Mucosa of stomach (tissue), 1 donor: ENCODE data around the gene SIGLEC7.

Source experiments
- H3K27me3 ChIP-seq: one replicate; pipeline ENCODE4 v1.7.0; 2013; ENCODE audit warnings: mild to moderate bottlenecking, low read length; ENCODE audit not compliant: control insufficient read depth, insufficient read depth
- H3K36me3 ChIP-seq: one replicate; pipeline ENCODE4 v1.7.0; 2013; ENCODE audit warnings: low read length; ENCODE audit not compliant: control insufficient read depth, insufficient read depth
- H3K4me1 ChIP-seq: one replicate; pipeline ENCODE4 v1.7.0; 2013; ENCODE audit warnings: mild to moderate bottlenecking, low read length; ENCODE audit not compliant: control insufficient read depth, insufficient read depth
- H3K4me3 ChIP-seq: one replicate; pipeline ENCODE4 v1.7.0; 2013; ENCODE audit warnings: low read length
- H3K9ac ChIP-seq: one replicate; pipeline ENCODE4 v1.7.0; 2013; ENCODE audit warnings: mild to moderate bottlenecking, low read length, moderate library complexity
- H3K9me3 ChIP-seq: one replicate; pipeline ENCODE4 v1.7.0; 2013; ENCODE audit warnings: mild to moderate bottlenecking, low read length, moderate library complexity; ENCODE audit not compliant: control insufficient read depth
- donor health status: Pancreatic carcinoma.

Gene SIGLEC7

GRCh38 chr19:51121257-51121656, 20.8 kb upstream of the SIGLEC7 start:
- H3K9ac ChIP-seq = no peak overlapping the region
- no peaks in the 10 kb centered on the region for H3K9me3 ChIP-seq
- H3K27me3 ChIP-seq = peaks cover 2% of the 10 kb centered on the region
- H3K36me3 ChIP-seq = no peaks in the 10 kb centered on the region
- peaks cover 5% of the 10 kb centered on the region for H3K4me1 ChIP-seq
- H3K4me3 ChIP-seq = no peak overlapping the region

- Histone ChIP-seq H3K36me3 (no peaks in the 10 kb centered on the region), H3K27me3 (peaks cover 2% of the 10 kb centered on the region), H3K9me3 (no peaks in the 10 kb centered on the region), H3K9ac (no peak overlapping the region), H3K4me1 (peaks cover 5% of the 10 kb centered on the region), H3K4me3 (no peak overlapping the region)
Measured at GRCh38 chr19:51122112-51122981, 19.8 kb upstream of the SIGLEC7 start.

- no peak overlapping the region for H3K9ac ChIP-seq
- H3K9me3 ChIP-seq = no peaks in the 10 kb centered on the region
- H3K4me3 ChIP-seq = no peak overlapping the region
- no peaks in the 10 kb centered on the region for H3K36me3 ChIP-seq
- peaks cover 5% of the 10 kb centered on the region for H3K27me3 ChIP-seq
- H3K4me1 ChIP-seq = peaks cover 5% of the 10 kb centered on the region
Measured at GRCh38 chr19:51123381-51123800, 18.7 kb upstream of the SIGLEC7 start.

GRCh38 chr19:51123802-51124201, 18.3 kb upstream of the SIGLEC7 start:
- Histone ChIP-seq H3K9me3 (no peaks in the 10 kb centered on the region), H3K36me3 (no peaks in the 10 kb centered on the region), H3K4me1 (peaks cover 5% of the 10 kb centered on the region), H3K9ac (no peak overlapping the region), H3K4me3 (no peak overlapping the region), H3K27me3 (peaks cover 8% of the 10 kb centered on the region)

GRCh38 chr19:51124216-51124615, 17.9 kb upstream of the SIGLEC7 start:
- peaks cover 5% of the 10 kb centered on the region for H3K4me1 ChIP-seq
- H3K36me3 ChIP-seq = no peaks in the 10 kb centered on the region
- no peak overlapping the region for H3K9ac ChIP-seq
- no peaks in the 10 kb centered on the region for H3K9me3 ChIP-seq
- H3K4me3 ChIP-seq = no peak overlapping the region
- H3K27me3 ChIP-seq = peaks cover 8% of the 10 kb centered on the region

GRCh38 chr19:51124729-51125128, 17.4 kb upstream of the SIGLEC7 start, which contains the start of gene SIGLEC9:
Gene SIGLEC9, plus strand, starts transcription at chr19:51124906. Its CDS starts 69 bp downstream, at chr19:51124975.
- Histone ChIP-seq H3K4me3 (no peak within 1 kb of the TSS), H3K27me3 (peaks cover 8% of the 10 kb centered on the region), H3K9me3 (no peaks in the 10 kb centered on the region), H3K36me3 (no peaks in the 10 kb centered on the region), H3K9ac (no peak within 1 kb of the TSS), H3K4me1 (peaks cover 5% of the 10 kb centered on the region)

- Histone ChIP-seq H3K4me1 (peaks cover 5% of the 10 kb centered on the region), H3K4me3 (no peak overlapping the region), H3K27me3 (peaks cover 8% of the 10 kb centered on the region), H3K9ac (no peak overlapping the region), H3K9me3 (no peaks in the 10 kb centered on the region), H3K36me3 (no peaks in the 10 kb centered on the region)
Measured at GRCh38 chr19:51125421-51126075, 16.6 kb upstream of the SIGLEC7 start.

GRCh38 chr19:51127032-51127431, 15.1 kb upstream of the SIGLEC7 start:
- H3K27me3 ChIP-seq = peaks cover 8% of the 10 kb centered on the region
- no peaks in the 10 kb centered on the region for H3K36me3 ChIP-seq
- H3K4me3 ChIP-seq = no peak overlapping the region
- no peak overlapping the region for H3K9ac ChIP-seq
- no peaks in the 10 kb centered on the region for H3K9me3 ChIP-seq
- peaks cover 5% of the 10 kb centered on the region for H3K4me1 ChIP-seq

GRCh38 chr19:51127755-51128154, 14.3 kb upstream of the SIGLEC7 start:
- Histone ChIP-seq H3K9ac (no peak overlapping the region), H3K36me3 (no peaks in the 10 kb centered on the region), H3K27me3 (peaks cover 8% of the 10 kb centered on the region), H3K4me3 (no peak overlapping the region), H3K9me3 (no peaks in the 10 kb centered on the region), H3K4me1 (peaks cover 5% of the 10 kb centered on the region)

GRCh38 chr19:51128227-51128626, 13.9 kb upstream of the SIGLEC7 start:
- H3K4me3 ChIP-seq = no peak overlapping the region
- no peak overlapping the region for H3K9ac ChIP-seq
- no peaks in the 10 kb centered on the region for H3K9me3 ChIP-seq
- H3K27me3 ChIP-seq = peaks cover 8% of the 10 kb centered on the region
- H3K36me3 ChIP-seq = no peaks in the 10 kb centered on the region
- peaks cover 5% of the 10 kb centered on the region for H3K4me1 ChIP-seq

- peaks cover 5% of the 10 kb centered on the region for H3K27me3 ChIP-seq
- no peaks in the 10 kb centered on the region for H3K36me3 ChIP-seq
- no peaks in the 10 kb centered on the region for H3K4me1 ChIP-seq
- no peak overlapping the region for H3K9ac ChIP-seq
- H3K4me3 ChIP-seq = no peak overlapping the region
- no peaks in the 10 kb centered on the region for H3K9me3 ChIP-seq
Measured at GRCh38 chr19:51129716-51130115, 12.4 kb upstream of the SIGLEC7 start.
